Neuronal stem cell (in vitro differentiated cells): ENCODE data around the gene TXNL4A.
A peak's percentile ranks its signal among the peaks of the same experiment; 100 is the strongest.

Experiments
- DNase-seq: peaks from one replicate; pipeline ENCODE4 v3.0.0-alpha.2; 2013; ENCODE audit warnings: low spot score
- H2AFZ ChIP-seq: one replicate; pipeline ENCODE4 v1.6.1; 2013; ENCODE audit warnings: mild to moderate bottlenecking, low read length, inconsistent platforms
- H2AK5ac ChIP-seq: 2 replicates; pipeline ENCODE4 v1.6.1; 2013; ENCODE audit warnings: low read depth, mild to moderate bottlenecking, inconsistent platforms, low read length, moderate library complexity, mixed read lengths
- H2BK120ac ChIP-seq: 2 replicates; pipeline ENCODE4 v1.6.1; 2013; ENCODE audit warnings: low read depth, mild to moderate bottlenecking, inconsistent platforms, low read length, moderate library complexity, mixed read lengths
- H2BK12ac ChIP-seq: one replicate; pipeline ENCODE4 v1.6.1; 2013; ENCODE audit warnings: low read length, inconsistent platforms
- H2BK15ac ChIP-seq: 2 replicates; pipeline ENCODE4 v1.6.1; 2013; ENCODE audit warnings: mild to moderate bottlenecking, low read length, inconsistent platforms, mixed read lengths
- H2BK5ac ChIP-seq: one replicate; pipeline ENCODE4 v1.6.1; 2013; ENCODE audit warnings: inconsistent platforms, mild to moderate bottlenecking, low read length, moderate library complexity
- H3K14ac ChIP-seq: one replicate; pipeline ENCODE4 v1.6.1; 2013; ENCODE audit warnings: low read length, inconsistent platforms
- H3K18ac ChIP-seq: 2 replicates; pipeline ENCODE4 v1.6.1; 2013; ENCODE audit warnings: low read length, inconsistent platforms
- H3K23ac ChIP-seq: 2 replicates; pipeline ENCODE4 v1.6.1; 2013; ENCODE audit warnings: low read depth, mild to moderate bottlenecking, mixed read lengths, low read length, inconsistent platforms; ENCODE audit not compliant: poor library complexity
- H3K27ac ChIP-seq: replicated peaks from 3 replicates; pipeline ENCODE4 v1.5.1; 2013; ENCODE audit warnings: low read length, inconsistent platforms
- H3K27me3 ChIP-seq, 3 experiments: 2 replicates each; pipeline ENCODE4 v1.6.1; 2013; ENCODE audit warnings: low read length in 3 of 3, mild to moderate bottlenecking in 2 of 3, inconsistent platforms in 1 of 3, low read depth in 1 of 3, mixed read lengths in 1 of 3, moderate library complexity in 1 of 3; ENCODE audit not compliant: control insufficient read depth in 3 of 3, insufficient read depth in 3 of 3
- H3K36me3 ChIP-seq, 2 donors: replicated peaks in 1 of 2; 2 replicates each; pipeline ENCODE4 v1.6.1; 2013; ENCODE audit warnings: low read length in 2 of 2; ENCODE audit not compliant: control insufficient read depth in 2 of 2, insufficient read depth in 2 of 2
- H3K4ac ChIP-seq: 2 replicates; pipeline ENCODE4 v1.6.1; 2013; ENCODE audit warnings: inconsistent platforms, mild to moderate bottlenecking, low read length, moderate library complexity
- H3K4me1 ChIP-seq, 2 donors: 1 replicate in 1 of 2; 2 replicates in 1 of 2; pipeline ENCODE4 v1.6.1; 2013; ENCODE audit warnings: low read length in 2 of 2, low read depth in 1 of 2; ENCODE audit not compliant: control insufficient read depth in 2 of 2, insufficient read depth in 1 of 2
- H3K4me2 ChIP-seq: one replicate; pipeline ENCODE4 v1.6.1; 2013; ENCODE audit warnings: mild to moderate bottlenecking, low read length, inconsistent platforms; ENCODE audit not compliant: insufficient read depth, poor library complexity, severe bottlenecking
- H3K4me3 ChIP-seq, 2 donors: 2 replicates each; pipeline ENCODE4 v1.5.1; 2013; ENCODE audit warnings: low read length in 2 of 2, mild to moderate bottlenecking in 2 of 2, inconsistent platforms in 1 of 2, moderate library complexity in 1 of 2
- H3K79me1 ChIP-seq: one replicate; pipeline ENCODE4 v1.6.1; 2013; ENCODE audit warnings: low read depth, mild to moderate bottlenecking, inconsistent platforms, low read length, moderate library complexity
- H3K9ac ChIP-seq: one replicate; pipeline ENCODE4 v1.6.1; 2013; ENCODE audit warnings: mild to moderate bottlenecking, low read depth, low read length, inconsistent platforms; ENCODE audit not compliant: poor library complexity
- H3K9me3 ChIP-seq, 2 donors: replicated peaks in 1 of 2; 2 replicates each; pipeline versions ENCODE3 to v1.6.1; 2013; ENCODE audit warnings: low read length in 2 of 2, mild to moderate bottlenecking in 2 of 2, inconsistent platforms in 1 of 2, low read depth in 1 of 2, mixed read lengths in 1 of 2, moderate library complexity in 1 of 2; ENCODE audit not compliant: control insufficient read depth in 2 of 2, insufficient read depth in 1 of 2
- H4K8ac ChIP-seq: one replicate; pipeline ENCODE4 v1.6.1; 2013; ENCODE audit warnings: low read depth, mild to moderate bottlenecking, inconsistent platforms, low read length, moderate library complexity
- H4K91ac ChIP-seq: one replicate; pipeline ENCODE4 v1.6.1; 2013; ENCODE audit warnings: low read length, low read depth, mild to moderate bottlenecking, inconsistent platforms; ENCODE audit not compliant: poor library complexity
- WGBS, 2 donors: extraction: QIAGEN DNeasy Blood & Tissue Kit; methylation state at CpG; one replicate each; pipeline ENCODE4 v1.1.7; 2013; ENCODE audit warnings: missing lambda C conversion rate in 2 of 2, mixed read lengths in 1 of 2; ENCODE audit not compliant: insufficient read length in 2 of 2, insufficient replicate concordance in 1 of 2; ENCODE audit errors: extremely low coverage in 2 of 2; 5-methylcytosine and 5-hydroxymethylcytosine counted together

Gene TXNL4A

GRCh38 chr18:79986726-79987125 is 1.6 kb downstream of the TXNL4A start:
- Histone ChIP-seq H3K4me2 (no peak overlapping the region), H3K79me1 (peaks cover 8% of the 10 kb centered on the region), H3K14ac (no peak overlapping the region), H3K4me1 (peaks cover 3 to 10% of the 10 kb centered on the region in 2 donors), H3K9ac (no peak overlapping the region), H3K36me3 (peaks cover 14 to 49% of the 10 kb centered on the region in 2 donors), H3K4ac (no peak overlapping the region), H3K4me3 (peak overlapping the region in 1 of 2 donors; percentile 98), H2BK120ac (no peak overlapping the region), H2BK12ac (no peak overlapping the region), H2AFZ (no peak overlapping the region), H3K18ac (no peak overlapping the region), H3K9me3 (no peaks in the 10 kb centered on the region), H2AK5ac (no peak overlapping the region), H2BK15ac (no peak overlapping the region), H3K27ac (no peak overlapping the region), H4K8ac (no peak overlapping the region), H4K91ac (no peak overlapping the region), H2BK5ac (no peak overlapping the region), H3K27me3 (no peaks in the 10 kb centered on the region), H3K23ac (no peak overlapping the region)
- no CpG with 5 or more reads among the region's 7 CpGs for WGBS, 2 donors
- no peak for DNase-seq

- H2BK15ac ChIP-seq, result no peak overlapping the region
- DNase-seq, result no peak
- H2BK5ac ChIP-seq, result no peak overlapping the region
- H3K27me3 ChIP-seq, result no peaks in the 10 kb centered on the region
- peaks cover 9% of the 10 kb centered on the region for H3K79me1 ChIP-seq
- no peak overlapping the region for H4K91ac ChIP-seq
- H3K18ac ChIP-seq, result no peak overlapping the region
- peak overlapping the region; percentile 78 for H4K8ac ChIP-seq
- peaks cover 14 to 54% of the 10 kb centered on the region in 2 donors for H3K36me3 ChIP-seq
- H2AK5ac ChIP-seq, result no peak overlapping the region
- H2AFZ ChIP-seq, result no peak overlapping the region
- WGBS, 2 donors, result no CpG with 5 or more reads among the region's 12 CpGs
- no peak overlapping the region for H3K14ac ChIP-seq
- H3K4ac ChIP-seq, result no peak overlapping the region
- H3K27ac ChIP-seq, result no peak overlapping the region
- H3K23ac ChIP-seq, result no peak overlapping the region
- no peaks in the 10 kb centered on the region for H3K9me3 ChIP-seq
- H2BK120ac ChIP-seq, result no peak overlapping the region
- peaks cover 3 to 10% of the 10 kb centered on the region in 2 donors for H3K4me1 ChIP-seq
- H2BK12ac ChIP-seq, result no peak overlapping the region
- no peak overlapping the region for H3K9ac ChIP-seq
- H3K4me2 ChIP-seq, result no peak overlapping the region
- no peak overlapping the region for H3K4me3 ChIP-seq
Measured at GRCh38 chr18:79985172-79985571, 3.2 kb downstream of the TXNL4A start.

GRCh38 chr18:79983793-79984192 is 4.6 kb downstream of the TXNL4A start:
- no peak overlapping the region for H3K4me2 ChIP-seq
- H3K27ac ChIP-seq, result no peak overlapping the region
- H3K4me1 ChIP-seq, result peaks cover 3 to 10% of the 10 kb centered on the region in 2 donors
- no peak overlapping the region for H3K4me3 ChIP-seq
- no peak overlapping the region for H4K91ac ChIP-seq
- DNase-seq, result no peak
- H3K9me3 ChIP-seq, result no peaks in the 10 kb centered on the region
- H2AFZ ChIP-seq, result no peak overlapping the region
- H2AK5ac ChIP-seq, result no peak overlapping the region
- H3K27me3 ChIP-seq, result no peaks in the 10 kb centered on the region
- H3K79me1 ChIP-seq, result peaks cover 16% of the 10 kb centered on the region
- no peak overlapping the region for H2BK5ac ChIP-seq
- H3K18ac ChIP-seq, result no peak overlapping the region
- no peak overlapping the region for H3K23ac ChIP-seq
- H3K9ac ChIP-seq, result no peak overlapping the region
- WGBS, 2 donors, result no CpG with 5 or more reads among the region's 7 CpGs
- no peak overlapping the region for H3K14ac ChIP-seq
- no peak overlapping the region for H2BK15ac ChIP-seq
- H2BK12ac ChIP-seq, result no peak overlapping the region
- no peak overlapping the region for H3K4ac ChIP-seq
- H2BK120ac ChIP-seq, result no peak overlapping the region
- H4K8ac ChIP-seq, result no peak overlapping the region
- H3K36me3 ChIP-seq, result peaks cover 19 to 67% of the 10 kb centered on the region in 2 donors

- Histone ChIP-seq H3K9ac (no peak overlapping the region), H4K91ac (no peak overlapping the region), H3K23ac (no peak overlapping the region), H3K4me2 (no peak overlapping the region), H2AK5ac (no peak overlapping the region), H3K4me3 (no peak overlapping the region), H3K14ac (no peak overlapping the region), H2BK5ac (no peak overlapping the region), H2BK120ac (no peak overlapping the region), H3K27ac (no peak overlapping the region), H4K8ac (no peak overlapping the region), H3K27me3 (no peaks in the 10 kb centered on the region), H2BK15ac (no peak overlapping the region), H3K9me3 (no peaks in the 10 kb centered on the region), H3K79me1 (peaks cover 14% of the 10 kb centered on the region), H3K18ac (no peak overlapping the region), H3K4me1 (peaks cover 3 to 10% of the 10 kb centered on the region in 2 donors), H3K4ac (no peak overlapping the region), H3K36me3 (peaks cover 19 to 69% of the 10 kb centered on the region in 2 donors), H2BK12ac (no peak overlapping the region), H2AFZ (no peak overlapping the region)
- WGBS, 2 donors, result no CpG with 5 or more reads among the region's 4 CpGs
- DNase-seq, result no peak
Measured at GRCh38 chr18:79983253-79983652, 5.1 kb downstream of the TXNL4A start.
